GM12801 (cell line): Measurements from ENCODE around the gene TCEA3.

Source experiments
- CTCF ChIP-seq: IDR thresholded peaks from one replicate; pipeline ENCODE4 v1.5.1; 2011; ENCODE audit warnings: control low read depth; ENCODE audit not compliant: insufficient read length; ENCODE audit errors: extremely low read depth

Gene TCEA3

GRCh38 chr1:23420778-23421177, 3.8 kb downstream of the TCEA3 start:
- no peak for TF ChIP-seq CTCF

- no peak for TF ChIP-seq CTCF
Measured at GRCh38 chr1:23419180-23419579, 5.4 kb downstream of the TCEA3 start.

GRCh38 chr1:23417570-23417969, 7.0 kb downstream of the TCEA3 start:
- no peak for TF ChIP-seq CTCF

GRCh38 chr1:23416964-23417363, 7.6 kb downstream of the TCEA3 start:
- no peak for TF ChIP-seq CTCF

GRCh38 chr1:23408797-23409290, 15.7 kb downstream of the TCEA3 start:
- TF ChIP-seq CTCF, result no peak

- no peak for TF ChIP-seq CTCF
Measured at GRCh38 chr1:23407016-23407630, 17.4 kb downstream of the TCEA3 start.

- TF ChIP-seq CTCF, result no peak
Measured at GRCh38 chr1:23405946-23406345, 18.6 kb downstream of the TCEA3 start.
